ENCODE data around the gene ETFA.

Gene ETFA

GRCh38 chr15:76311100-76311953 lies at the start of gene ETFA:
TSS of gene ETFA (minus strand) at chr15:76311469. CDS start at chr15:76311388, 81 bp downstream.
- DNase-seq (ENCODE audit: low read depth in 1 of 2, low spot score in 1 of 2): peak; percentile 75 to 84

GRCh38 chr15:76360416-76360815 lies 49.1 kb upstream of the ETFA start:
- DNase-seq (ENCODE audit: low read depth in 1 of 2, low spot score in 1 of 2): no peak

- no peak for DNase-seq (ENCODE audit: low read depth in 1 of 2, low spot score in 1 of 2)
These were observed 47.9 kb upstream of the ETFA start for GRCh38 chr15:76359152-76359551.

- no peak for DNase-seq (ENCODE audit: low read depth in 1 of 2, low spot score in 1 of 2)
These were observed 47.2 kb upstream of the ETFA start for GRCh38 chr15:76358453-76358852.

- no peak for DNase-seq (ENCODE audit: low read depth in 1 of 2, low spot score in 1 of 2)
These were observed 43.7 kb upstream of the ETFA start for GRCh38 chr15:76354823-76355440.

GRCh38 chr15:76353903-76354302 lies 42.6 kb upstream of the ETFA start:
- DNase-seq (ENCODE audit: low read depth in 1 of 2, low spot score in 1 of 2): no peak

GRCh38 chr15:76353023-76353577 lies 41.8 kb upstream of the ETFA start:
- no peak for DNase-seq (ENCODE audit: low read depth in 1 of 2, low spot score in 1 of 2)

- DNase-seq (ENCODE audit: low read depth in 1 of 2, low spot score in 1 of 2): no peak
These were observed 38.2 kb upstream of the ETFA start for GRCh38 chr15:76349301-76350070.

GRCh38 chr15:76347482-76348055 lies 36.3 kb upstream of the ETFA start:
- no peak for DNase-seq (ENCODE audit: low read depth in 1 of 2, low spot score in 1 of 2)

GRCh38 chr15:76346669-76347481 lies 35.6 kb upstream of the ETFA start:
- DNase-seq (ENCODE audit: low read depth in 1 of 2, low spot score in 1 of 2): no peak

- DNase-seq (ENCODE audit: low read depth in 1 of 2, low spot score in 1 of 2): no peak
These were observed 34.8 kb upstream of the ETFA start for GRCh38 chr15:76345880-76346668.

GRCh38 chr15:76345583-76345879 lies 34.3 kb upstream of the ETFA start:
- no peak for DNase-seq (ENCODE audit: low read depth in 1 of 2, low spot score in 1 of 2)

- DNase-seq (ENCODE audit: low read depth in 1 of 2, low spot score in 1 of 2): no peak
These were observed 33.8 kb upstream of the ETFA start for GRCh38 chr15:76344893-76345582.

- DNase-seq (ENCODE audit: low read depth in 1 of 2, low spot score in 1 of 2): no peak
These were observed 32.2 kb upstream of the ETFA start for GRCh38 chr15:76343313-76343996.

- no peak for DNase-seq (ENCODE audit: low read depth in 1 of 2, low spot score in 1 of 2)
These were observed 31.3 kb upstream of the ETFA start for GRCh38 chr15:76342382-76343201.

- DNase-seq (ENCODE audit: low read depth in 1 of 2, low spot score in 1 of 2): no peak
These were observed 30.8 kb upstream of the ETFA start for GRCh38 chr15:76342058-76342381.

- DNase-seq (ENCODE audit: low read depth in 1 of 2, low spot score in 1 of 2): no peak
These were observed 30.2 kb upstream of the ETFA start for GRCh38 chr15:76341366-76342057.

Data from stimulated activated CD4-positive, alpha-beta T cell treated with anti-CD3 and anti-CD28 coated beads, Interleukin-15, amount 100 ng/mL, for 1 hour (primary cell).